ENCODE results near the gene ZC3H8.
A peak's percentile ranks its signal among the peaks of the same experiment; 100 is the strongest.

ZC3H8 gene

DNA sequence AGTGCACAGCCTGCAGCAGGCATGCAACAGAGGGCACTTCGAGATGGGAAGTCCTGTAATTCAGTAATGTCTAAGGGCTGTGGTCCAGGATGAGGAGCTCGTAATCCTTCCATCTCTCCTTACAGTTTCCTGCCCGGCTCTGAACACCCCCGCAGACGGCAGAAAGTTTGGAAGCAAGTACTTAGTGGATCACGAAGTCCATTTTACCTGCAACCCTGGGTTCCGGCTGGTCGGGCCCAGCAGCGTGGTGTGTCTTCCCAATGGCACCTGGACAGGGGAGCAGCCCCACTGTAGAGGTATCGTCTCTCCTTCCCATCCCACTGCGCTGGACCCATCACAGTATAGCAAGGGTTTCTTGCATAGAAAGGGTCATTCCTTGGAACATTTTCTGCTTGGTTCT is 90.0 kb downstream of the ZC3H8 start:
- no peak for DNase-seq (ENCODE audit: low spot score)

- DNase-seq (ENCODE audit: low spot score) = peak; percentile 27
These were observed 91.3 kb downstream of the ZC3H8 start for GRCh38 chr2:112163541-112163981.

GRCh38 chr2:112162956-112163355 is 91.9 kb downstream of the ZC3H8 start:
- no peak for DNase-seq (ENCODE audit: low spot score)

DNA sequence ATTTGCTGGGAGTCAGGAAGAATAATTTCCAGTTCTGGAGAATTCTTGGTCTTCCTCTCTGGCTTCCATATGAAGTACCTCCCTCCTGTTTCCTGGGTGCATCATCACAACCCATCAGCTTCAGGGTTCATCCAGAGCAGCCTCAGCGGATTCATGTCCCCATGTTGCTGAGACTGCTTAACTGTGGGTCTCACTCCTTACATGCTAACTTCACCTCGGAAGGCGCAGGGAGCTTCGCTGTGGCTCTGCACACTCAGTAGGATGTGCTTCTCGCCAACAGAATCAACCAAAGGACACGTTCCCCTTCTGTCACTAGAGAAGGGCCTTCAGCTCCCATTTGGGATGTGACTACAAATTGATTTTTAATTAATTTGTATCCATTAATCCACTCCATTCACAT is 92.5 kb downstream of the ZC3H8 start:
- DNase-seq (ENCODE audit: low spot score) = no peak

Measured in kidney tubule cell (primary cell).